Measurements from ENCODE around the gene TBL1XR1.

TBL1XR1 gene

GRCh38 chr3:177110386-177110785 lies 86.9 kb downstream of the TBL1XR1 start:
- DNase-seq (ENCODE audit: low read depth in 3 of 3, low spot score in 1 of 3): no peak

GRCh38 chr3:177109688-177110330 lies 87.5 kb downstream of the TBL1XR1 start:
- DNase-seq (ENCODE audit: low read depth in 3 of 3, low spot score in 1 of 3): no peak

GRCh38 chr3:177108648-177109047 lies 88.6 kb downstream of the TBL1XR1 start:
- no peak for DNase-seq (ENCODE audit: low read depth in 3 of 3, low spot score in 1 of 3)

GRCh38 chr3:177107461-177108239 lies 89.6 kb downstream of the TBL1XR1 start:
- no peak for DNase-seq (ENCODE audit: low read depth in 3 of 3, low spot score in 1 of 3)

GRCh38 chr3:177106594-177106993 lies 90.7 kb downstream of the TBL1XR1 start:
- no peak for DNase-seq (ENCODE audit: low read depth in 3 of 3, low spot score in 1 of 3)

GRCh38 chr3:177106184-177106583 lies 91.1 kb downstream of the TBL1XR1 start:
- DNase-seq (ENCODE audit: low read depth in 3 of 3, low spot score in 1 of 3): no peak

DNA sequence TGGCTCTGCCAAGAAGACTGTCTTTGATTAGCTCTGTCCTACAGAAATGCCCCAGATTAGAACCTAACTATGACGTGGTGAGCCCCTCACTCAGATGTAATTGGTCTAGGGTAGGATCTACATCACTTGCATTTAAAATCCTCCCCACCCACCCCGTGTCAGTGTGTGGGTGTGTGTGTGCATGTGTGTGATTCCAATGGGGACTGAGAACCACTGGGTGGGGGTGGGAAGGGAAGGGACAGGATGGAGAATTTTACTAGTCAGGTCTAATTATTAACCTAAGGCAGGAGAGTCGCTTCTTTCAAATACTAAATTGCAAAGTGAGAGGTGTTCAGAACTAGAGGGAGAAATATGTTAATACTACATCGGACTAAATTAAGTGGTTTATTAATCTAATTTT lies 91.7 kb downstream of the TBL1XR1 start:
- no peak for DNase-seq (ENCODE audit: low read depth in 3 of 3, low spot score in 1 of 3)

GRCh38 chr3:177104299-177104992 lies 92.8 kb downstream of the TBL1XR1 start:
- DNase-seq (ENCODE audit: low read depth in 3 of 3, low spot score in 1 of 3): no peak

DNA sequence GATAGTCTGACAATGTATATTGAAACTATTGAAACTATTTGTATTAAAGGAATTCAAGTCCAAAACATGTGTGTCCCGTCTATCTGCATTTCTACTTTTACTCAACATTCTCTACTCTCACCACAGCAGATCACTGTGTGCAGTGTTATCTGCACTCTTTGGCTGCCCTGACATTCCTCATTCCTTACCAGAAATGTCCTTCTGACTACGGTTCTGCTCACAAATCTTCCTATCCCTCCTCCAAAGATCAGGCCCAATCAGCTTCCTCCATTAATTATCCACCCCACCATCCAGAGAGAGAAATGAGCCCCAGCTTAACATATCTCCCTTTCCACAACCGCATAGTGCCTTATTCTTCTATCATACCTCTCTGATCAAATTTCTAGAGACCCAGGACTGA lies 94.7 kb downstream of the TBL1XR1 start:
- DNase-seq (ENCODE audit: low read depth in 3 of 3, low spot score in 1 of 3): no peak

- DNase-seq (ENCODE audit: low read depth in 3 of 3, low spot score in 1 of 3): no peak
These were observed 98.7 kb downstream of the TBL1XR1 start for GRCh38 chr3:177098551-177098950.

DNA sequence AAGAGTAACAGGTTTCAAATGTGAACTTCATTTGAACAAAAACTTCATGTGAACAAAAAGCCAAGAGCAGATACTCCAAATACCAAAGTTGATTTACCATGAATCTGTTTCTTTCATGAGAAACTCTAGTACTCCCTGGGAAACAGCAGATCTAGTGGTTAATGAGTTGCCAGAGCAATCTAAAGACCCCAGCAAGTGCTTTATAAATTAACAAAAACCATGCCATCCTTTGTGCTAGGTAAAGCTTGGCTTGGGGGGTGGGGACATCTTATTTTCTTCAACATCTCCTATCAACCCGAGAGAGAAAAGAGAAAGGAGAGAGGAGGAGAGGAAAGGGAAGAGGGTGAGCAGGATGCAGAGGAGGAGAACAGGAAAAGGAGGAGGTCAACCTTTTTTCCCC lies 100.7 kb downstream of the TBL1XR1 start:
- no peak for DNase-seq (ENCODE audit: low read depth in 3 of 3, low spot score in 1 of 3)

DNA sequence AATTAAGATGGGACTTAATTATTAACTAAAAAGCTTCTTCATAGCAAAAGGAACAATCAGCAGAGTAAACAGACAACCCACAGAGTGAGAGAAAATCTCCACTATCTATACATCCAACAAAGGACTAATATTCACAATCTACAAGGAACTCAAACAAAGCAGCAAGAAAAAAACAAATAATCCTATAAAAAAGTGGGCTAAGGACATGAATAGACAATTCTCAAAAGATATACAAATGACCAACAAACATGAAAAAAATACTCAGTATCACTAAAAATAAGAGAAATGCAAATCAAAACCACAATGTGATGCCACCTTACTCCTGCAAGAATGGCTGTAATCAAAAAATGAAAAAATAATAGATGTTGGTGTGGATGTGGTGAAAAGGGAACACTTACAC lies 103.3 kb downstream of the TBL1XR1 start:
- DNase-seq (ENCODE audit: low read depth in 3 of 3, low spot score in 1 of 3): no peak

DNA sequence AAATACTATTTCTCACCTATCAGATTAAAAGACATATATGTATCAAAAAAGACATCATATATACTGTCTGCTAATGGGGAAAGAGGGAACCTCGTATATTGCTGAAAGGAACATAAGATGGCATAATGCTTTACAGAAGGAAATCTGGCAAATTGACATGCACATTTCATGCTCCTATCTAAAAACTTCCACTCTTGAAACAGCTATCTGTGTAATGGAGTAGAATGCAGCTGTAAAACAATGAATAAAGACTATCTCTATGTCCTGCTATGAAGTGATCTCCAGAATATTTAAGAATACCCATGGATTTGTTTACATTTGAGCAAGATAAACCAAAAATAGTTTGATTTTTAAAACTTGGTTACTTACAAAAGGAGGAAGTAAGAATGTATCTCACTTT lies 107.4 kb downstream of the TBL1XR1 start:
- no peak for DNase-seq (ENCODE audit: low read depth in 3 of 3, low spot score in 1 of 3)

DNA sequence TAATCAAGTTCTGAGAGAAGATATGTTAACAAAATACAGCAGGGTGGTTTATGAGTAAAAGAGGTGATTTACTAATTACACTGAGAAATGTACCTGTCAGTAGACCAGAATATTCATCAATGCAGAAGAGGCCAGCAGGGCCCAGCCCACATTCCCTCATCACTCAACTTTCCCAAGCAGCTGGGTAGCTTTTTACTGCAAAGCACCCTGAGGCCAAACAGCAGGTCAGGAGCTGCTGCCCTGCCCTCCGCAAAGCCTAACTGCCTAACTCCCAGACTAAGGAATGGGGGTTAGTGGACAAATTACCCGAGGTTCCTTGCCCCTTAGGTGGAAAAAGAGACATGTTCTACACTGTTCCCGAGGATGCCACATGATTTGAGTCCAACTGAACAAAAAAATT lies 108.2 kb downstream of the TBL1XR1 start:
- DNase-seq (ENCODE audit: low read depth in 3 of 3, low spot score in 1 of 3): no peak

DNA sequence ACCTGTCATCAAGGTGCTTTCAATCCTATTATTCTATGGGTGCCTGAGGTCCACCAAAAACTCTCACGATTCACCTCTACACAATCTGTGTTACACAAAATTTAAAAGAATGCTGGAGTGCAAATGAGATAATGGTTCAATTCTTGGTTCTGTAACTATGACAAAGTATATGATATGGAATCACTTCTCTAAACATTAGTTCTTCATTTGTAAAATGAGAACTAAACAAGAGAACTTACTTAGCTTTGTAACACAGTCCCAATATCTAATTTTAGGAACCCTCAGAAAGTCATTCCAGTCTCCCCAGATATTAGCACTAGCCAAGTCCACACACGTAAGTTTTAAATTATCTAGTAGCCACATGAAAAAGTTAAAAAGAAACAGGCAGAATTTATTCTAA lies 111.5 kb downstream of the TBL1XR1 start:
- DNase-seq (ENCODE audit: low read depth in 3 of 3, low spot score in 1 of 3): no peak

- DNase-seq (ENCODE audit: low read depth in 3 of 3, low spot score in 1 of 3): no peak
These were observed 112.7 kb downstream of the TBL1XR1 start for GRCh38 chr3:177084616-177085015.

GRCh38 chr3:177080122-177080521 lies 117.2 kb downstream of the TBL1XR1 start:
- DNase-seq (ENCODE audit: low read depth in 3 of 3, low spot score in 1 of 3): no peak

GRCh38 chr3:177079684-177080083 lies 117.6 kb downstream of the TBL1XR1 start:
- no peak for DNase-seq (ENCODE audit: low read depth in 3 of 3, low spot score in 1 of 3)

- DNase-seq (ENCODE audit: low read depth in 3 of 3, low spot score in 1 of 3): no peak
These were observed 125.7 kb downstream of the TBL1XR1 start for GRCh38 chr3:177071496-177072156.

- DNase-seq (ENCODE audit: low read depth in 3 of 3, low spot score in 1 of 3): no peak
These were observed 127.6 kb downstream of the TBL1XR1 start for GRCh38 chr3:177069514-177070329.

- no peak for DNase-seq (ENCODE audit: low read depth in 3 of 3, low spot score in 1 of 3)
These were observed 128.3 kb downstream of the TBL1XR1 start for GRCh38 chr3:177068967-177069366.
